SH-SY5Y (cell line): Measurements from ENCODE around the gene FUT7.

Experiments used
- GATA2 ChIP-seq: IDR thresholded peaks from 2 replicates; pipeline ENCODE4 v1.6.1; 2011; ENCODE audit warnings: mild to moderate bottlenecking, low read depth, low read length
- GATA3 ChIP-seq: IDR thresholded peaks from 2 replicates; pipeline ENCODE4 v1.6.1; 2011; ENCODE audit warnings: low read depth, mild to moderate bottlenecking, low read length, moderate library complexity

DNA sequence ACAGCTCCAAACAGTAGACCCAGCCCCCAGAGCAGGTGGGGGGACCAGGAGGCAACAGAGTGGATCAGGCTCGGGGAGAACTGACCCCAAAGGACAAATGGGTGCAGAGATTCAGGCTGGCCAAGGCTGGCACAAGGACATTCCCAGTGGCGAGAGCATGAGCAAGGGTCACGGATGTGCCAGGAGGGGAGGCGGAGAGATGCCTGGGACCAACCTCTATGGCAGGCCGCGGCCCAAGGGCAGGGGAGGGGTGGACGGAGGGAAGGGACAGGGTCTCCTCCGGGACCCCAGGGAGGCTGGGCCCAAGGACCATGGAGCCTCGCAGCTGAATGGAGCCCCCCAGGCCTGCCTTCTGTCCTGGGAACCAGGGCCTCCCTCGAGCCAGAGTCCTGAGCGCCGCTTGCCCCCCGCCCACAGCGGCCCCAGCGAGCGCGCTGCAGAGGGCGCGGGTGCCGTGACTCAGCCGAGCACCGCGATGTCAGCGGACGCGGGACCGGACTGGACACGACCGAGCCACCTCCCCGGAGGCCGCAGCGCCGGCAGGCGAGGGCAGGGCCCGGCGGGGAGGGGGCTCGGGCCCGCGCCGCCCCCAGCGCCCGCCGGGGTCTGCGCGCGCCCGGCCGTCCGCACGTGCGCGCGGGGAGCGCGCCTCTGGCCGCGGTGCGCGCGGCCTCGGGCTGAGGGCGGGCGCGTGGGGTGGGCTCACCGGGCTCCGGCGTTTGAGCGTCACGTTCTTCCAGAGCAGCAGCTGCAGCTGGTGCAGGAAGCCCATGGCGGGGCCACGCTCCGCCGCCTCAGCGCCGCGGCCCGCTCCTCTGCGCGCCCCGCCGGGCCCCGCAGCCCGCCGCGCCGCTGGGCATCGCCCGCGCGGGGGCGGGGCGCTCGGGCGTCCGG lies 4.3 kb downstream of the FUT7 start, which contains the start of gene ABCA2:
- TF ChIP-seq GATA3: no peak
- no peak for TF ChIP-seq GATA2
